GM21526 (cell line): ENCODE data around the gene SLC19A2.

Experiments
- ATAC-seq: cut with Tn5 transposase; IDR thresholded peaks from one replicate; pipeline ENCODE4 v1.9.1; 2021; ENCODE audit warnings: moderate library complexity; ENCODE audit not compliant: unreplicated experiment, low FRiP score

The SLC19A2 gene

DNA sequence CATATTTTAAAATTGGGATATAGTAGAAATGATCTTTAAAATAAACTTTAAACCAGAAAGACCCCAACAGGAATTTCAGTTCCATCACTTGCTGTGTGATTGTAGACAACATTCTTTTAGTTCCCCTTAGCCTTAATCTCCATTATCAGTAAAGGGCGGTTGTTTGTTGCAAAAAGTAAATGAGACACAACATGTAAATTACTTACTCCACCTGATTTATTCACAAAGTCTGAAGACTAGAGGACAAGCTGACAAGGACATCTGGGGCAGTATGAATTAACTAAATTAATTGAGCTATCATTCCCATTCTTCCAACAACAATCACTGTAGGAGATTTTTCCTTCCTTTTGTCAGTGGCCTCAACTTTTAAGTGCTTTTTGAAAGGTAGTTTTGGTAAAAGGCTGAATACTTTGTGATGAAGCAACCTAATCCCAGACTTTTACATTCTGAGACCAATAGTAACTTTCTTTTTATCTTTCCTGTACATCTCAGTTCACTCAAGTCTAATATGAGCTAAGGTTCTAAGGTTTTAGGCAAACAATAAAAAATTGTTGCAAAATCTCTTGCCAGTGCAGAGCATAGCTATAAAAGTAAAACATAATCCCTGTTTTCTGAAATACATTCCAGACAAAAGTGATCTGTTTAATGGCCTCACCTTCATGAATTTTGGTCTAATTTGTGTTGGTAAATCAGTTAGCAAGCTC, 6.2 kb downstream of the SLC19A2 start:
- no peak for ATAC-seq

DNA sequence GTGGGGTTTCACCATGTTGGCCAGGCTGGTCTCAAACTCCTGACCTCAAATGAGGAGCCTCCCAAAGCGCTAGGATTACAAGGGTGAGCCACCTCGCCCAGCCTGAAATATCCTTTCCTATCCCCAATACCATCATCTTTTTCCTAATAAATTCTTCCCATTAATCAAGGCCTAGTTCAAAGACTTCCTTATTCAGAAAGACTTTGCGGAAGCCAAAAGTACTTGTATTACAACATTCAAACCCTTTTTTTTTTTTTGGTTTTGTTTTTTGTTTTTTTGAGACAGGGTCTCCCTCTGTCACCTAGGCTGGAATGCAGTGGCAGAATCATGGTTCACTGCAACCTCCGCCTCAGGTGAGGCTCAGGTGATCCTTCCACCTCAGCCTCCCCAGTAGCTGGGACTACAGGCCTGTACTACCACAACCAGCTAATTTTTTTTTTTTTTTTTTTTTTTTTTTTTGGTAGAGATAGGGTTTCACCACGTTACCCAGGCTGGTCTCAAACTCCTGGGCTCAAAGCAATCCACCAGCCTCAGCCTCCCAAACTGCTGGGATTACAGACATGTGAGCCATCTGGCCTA, 7.6 kb downstream of the SLC19A2 start:
- no peak for ATAC-seq

DNA sequence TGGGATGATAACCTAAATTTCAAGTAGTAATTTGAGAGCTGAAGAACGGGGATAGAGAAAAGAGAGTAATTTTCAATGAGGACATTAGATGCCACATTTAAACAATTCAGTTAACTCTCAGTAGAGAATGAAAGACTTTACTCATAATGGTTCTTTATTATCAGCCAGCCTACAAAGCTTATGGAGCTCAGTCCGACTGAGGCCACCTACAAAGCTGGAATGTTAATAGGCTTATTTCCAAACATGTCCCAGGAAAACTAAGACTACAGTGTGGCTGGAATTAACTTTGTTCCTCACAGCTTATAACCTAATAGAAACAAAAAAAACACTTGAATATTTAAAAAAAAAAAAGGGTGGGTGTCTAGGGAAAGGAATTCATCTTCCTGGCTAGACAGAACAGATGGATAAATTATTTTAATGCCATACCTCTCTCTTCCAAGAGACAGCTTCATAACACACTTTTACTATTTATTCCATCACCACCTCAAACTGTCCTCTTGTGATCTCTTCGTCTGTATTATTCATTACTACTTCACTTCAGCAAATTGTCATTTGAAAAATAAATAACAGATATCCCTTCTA, 9.8 kb downstream of the SLC19A2 start:
- ATAC-seq: no peak

DNA sequence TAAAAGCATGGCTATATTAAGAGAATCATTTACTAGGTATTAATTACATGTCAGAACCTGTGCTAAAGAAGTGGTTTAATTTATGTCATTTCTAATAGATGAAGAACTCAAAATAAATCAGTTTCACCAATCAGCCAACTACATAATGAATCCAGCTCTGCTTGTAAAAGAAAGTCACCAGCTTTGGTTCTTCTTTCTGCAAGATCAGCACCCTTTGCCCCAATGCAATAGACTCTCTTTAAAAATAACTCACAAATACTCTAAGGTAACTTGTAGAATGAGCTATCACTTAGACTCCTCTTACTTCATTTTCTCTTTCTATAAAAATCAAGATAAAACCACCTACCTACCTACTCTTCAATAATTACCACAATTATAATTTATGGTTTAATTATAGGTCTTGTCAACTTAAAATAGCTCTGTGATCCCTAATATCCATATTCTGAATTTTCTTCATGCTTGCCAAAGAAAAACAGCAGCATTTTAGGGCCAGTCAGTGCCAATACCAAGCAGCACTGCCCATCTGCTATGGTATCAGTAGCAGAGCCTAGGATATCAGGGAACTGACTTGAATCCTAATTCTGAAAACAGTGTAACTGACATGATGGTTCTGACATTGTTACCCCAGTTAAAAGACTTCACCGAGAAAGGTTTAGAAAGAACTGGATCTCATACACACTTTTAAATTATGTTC, 11.3 kb downstream of the SLC19A2 start:
- ATAC-seq: no peak

DNA sequence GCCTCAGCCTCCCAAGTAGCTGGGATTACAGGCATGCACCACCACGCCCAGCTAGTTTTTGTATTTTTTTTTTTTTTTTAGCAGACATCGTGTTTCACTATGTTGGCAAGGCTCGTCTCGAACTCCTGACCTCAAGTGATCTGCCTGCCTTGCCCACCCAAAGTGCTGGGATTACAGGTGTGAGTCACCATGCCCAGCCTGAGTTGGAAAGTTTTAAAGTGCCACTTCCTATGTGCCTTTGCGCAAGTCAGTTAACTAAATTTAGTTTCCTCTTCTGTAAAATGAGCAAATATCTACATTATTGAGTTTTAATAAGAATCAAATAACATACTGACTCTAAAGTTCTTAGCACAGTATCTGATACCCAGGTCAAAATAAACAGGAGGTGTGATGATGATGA, 12.4 kb downstream of the SLC19A2 start:
- no peak for ATAC-seq

DNA sequence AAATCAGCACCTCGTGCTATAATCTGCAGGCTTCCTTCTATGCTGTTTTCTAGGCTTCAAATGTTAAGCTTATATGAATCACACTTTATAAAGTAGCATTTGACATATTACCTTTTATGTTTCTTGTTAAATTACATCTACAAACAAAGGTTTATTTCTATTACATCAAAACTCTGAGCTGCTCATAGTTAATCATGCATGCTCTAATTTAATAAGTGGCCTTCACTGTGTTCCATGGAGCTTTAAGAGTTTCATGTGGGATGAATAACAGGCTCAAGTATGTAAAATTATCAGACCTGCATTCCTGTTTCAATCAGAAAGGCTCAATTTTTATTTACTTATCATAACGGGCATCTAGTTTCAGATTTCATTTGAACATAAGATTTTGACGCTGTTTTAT, 13.0 kb downstream of the SLC19A2 start:
- ATAC-seq: no peak

DNA sequence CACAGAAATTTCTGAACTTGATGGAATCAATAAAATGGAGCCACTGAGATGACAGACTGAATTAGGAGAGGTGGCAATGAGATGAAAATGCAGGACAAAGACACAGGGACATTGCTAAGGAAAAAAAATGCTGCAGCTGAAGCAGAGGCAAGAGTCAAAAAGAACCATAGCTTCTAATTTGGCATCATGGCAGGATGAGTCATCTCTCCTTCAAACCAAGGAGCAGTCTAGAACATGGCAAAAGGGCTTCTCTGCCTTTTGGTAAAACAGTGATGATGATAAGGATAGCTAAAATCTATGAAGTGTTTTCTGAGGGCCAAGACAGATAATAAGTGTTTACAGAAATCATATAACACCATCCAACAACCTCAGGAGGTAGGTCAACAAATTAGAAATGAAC, 16.8 kb downstream of the SLC19A2 start:
- no peak for ATAC-seq

DNA sequence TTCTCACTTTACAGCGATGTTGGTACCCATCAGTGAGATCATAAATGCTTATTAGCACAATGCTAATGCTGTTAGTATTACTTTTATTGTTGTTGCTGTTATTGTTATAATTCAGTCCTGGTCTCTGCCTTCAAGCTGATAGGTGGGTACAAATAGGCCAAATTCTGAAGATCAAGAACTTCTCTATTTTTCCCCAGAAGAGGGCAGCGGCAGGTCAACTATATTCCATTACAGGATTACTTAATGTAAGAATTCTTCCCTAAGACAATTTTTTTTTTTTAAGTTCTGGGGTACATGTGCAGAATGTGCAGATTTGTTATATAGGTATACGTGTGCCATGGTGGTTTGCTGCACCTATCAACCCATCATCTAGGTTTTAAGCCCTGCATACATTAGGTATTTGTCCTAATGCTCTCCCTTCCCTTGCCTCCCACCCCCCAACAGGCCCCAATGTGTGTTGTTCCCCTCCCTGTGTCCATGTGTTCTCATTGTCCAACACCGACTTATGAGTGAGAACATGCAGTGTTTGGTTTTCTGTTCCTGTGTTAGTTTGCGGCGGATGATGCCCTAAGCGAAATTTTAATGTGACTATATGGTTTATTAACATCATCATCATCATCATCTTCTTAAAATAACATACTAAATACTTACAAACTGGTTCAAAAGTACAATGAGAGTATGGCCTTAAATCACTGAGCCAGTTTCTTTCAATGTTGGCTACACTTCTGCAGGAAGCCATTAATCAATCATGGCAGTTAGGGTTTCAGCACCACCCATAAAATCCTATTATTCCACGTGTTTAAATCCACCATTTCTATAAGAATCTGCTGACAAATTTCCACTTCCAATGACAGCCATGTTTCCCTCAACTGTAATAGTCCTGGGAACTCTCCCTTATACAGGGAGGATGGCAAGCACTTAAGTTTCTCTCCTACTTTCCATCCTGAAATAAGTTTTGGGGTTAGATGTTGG, 19.2 kb downstream of the SLC19A2 start:
- ATAC-seq: no peak

DNA sequence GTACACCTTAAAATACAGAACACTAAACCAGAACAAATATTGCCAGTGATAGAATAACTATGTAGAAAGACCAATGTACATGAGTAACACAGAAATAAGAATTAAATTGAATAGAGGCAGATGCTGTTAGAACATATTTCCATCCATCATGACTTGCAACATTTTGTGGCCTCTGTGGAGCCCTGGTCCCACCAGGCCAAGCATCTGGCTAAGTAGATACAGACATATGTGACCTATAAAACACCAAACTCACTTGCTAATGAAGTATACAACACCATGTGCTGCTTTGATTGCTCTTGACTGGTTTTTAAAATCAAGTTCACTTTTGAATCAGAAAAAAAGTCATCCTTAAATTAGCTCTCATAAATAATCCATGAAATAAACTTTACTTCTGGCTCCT, 20.5 kb downstream of the SLC19A2 start:
- no peak for ATAC-seq

DNA sequence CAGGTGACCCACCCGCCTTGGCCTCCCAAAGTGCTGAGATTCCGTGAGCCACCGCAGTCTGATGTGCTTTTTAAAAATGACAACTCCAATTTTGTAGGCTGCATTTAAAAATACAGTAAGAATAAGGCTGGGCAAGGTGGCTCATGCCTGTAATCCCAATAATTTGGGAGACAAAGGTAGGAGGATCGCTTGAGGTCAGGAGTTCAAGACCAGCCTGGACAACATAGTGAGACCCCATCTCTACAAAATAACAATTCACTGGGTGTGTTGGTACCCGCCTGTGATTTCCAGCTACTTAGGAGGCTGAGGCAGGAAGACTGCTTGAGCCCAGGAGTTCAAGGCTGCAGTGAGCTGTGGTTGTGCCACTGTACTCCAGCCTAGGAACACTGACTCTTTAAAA, 23.4 kb downstream of the SLC19A2 start:
- ATAC-seq: no peak

DNA sequence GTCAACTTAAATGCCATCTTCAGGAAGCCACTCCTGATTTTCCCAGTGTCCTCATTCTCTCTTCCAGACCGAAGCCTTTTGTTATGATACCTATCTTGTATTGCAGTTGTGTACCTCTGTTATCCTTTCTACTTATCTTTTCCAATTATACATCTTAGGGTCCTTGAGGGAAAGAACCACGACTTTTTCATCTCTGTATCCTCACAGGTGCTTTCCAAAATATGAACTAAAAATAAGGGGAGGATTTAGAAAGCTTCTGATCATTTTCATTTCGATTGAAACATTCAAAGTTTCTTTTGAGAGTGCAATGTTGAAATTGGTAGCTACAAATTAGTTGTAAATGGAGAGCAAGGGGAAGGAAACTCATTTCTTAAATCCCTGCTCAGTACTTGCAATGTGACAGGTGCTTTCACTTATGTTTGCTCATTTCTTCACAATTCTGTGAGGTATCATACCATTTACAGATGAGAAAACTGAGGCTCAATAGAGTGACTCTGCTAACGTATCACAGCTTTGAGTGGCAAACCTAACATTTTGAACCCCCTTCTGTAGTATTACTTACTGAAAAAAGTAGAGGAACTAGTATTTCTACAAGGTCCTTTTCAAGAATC, 24.2 kb downstream of the SLC19A2 start:
- ATAC-seq: no peak

DNA sequence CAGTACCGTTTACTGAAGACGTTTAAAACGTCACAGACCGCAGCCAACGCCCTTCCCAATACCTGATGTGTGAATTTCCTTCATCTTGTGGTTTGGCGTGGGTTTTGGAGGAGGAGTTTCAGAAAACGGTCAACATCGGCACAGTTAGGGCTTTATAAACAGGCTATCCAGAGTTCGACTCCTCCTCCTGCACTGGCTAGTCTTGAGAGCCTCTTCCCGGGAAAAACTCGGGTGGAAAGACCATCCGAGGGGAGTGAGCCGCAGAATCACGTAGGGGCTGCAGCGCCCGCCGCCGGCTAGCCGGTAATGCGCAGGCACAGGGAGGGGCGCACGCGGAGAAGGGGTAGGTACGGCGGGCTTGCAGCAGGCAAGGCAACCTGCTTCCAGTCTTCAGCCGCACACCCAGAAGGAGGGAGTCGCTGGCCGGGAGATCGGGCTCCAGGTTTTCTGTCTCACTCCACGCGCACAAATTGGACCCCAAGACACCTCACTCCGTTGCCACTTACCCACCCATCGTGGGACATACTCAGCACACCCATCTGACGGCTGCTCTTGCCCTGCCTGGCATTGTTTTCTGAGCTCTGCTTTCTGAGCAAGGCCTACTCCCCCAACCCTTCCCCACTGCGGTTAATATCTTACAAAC, 25.4 kb downstream of the SLC19A2 start:
- no peak for ATAC-seq

DNA sequence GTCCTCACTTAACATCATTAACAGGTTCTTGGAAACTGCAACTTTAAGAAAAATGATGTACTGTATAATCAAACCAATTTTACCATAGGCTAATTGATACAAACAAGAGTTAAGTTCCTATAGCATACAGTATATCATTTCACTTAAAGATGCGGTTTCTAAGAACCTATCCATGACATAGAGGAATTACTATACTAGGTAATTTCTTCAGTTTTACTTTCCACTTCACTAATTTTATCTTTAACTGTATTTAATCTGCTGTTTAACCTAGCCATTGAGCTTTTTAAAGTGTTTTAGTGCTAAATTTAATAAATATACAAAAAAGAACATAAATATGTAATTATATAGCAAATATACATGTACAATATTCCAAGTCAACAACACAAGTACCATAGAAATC, 28.3 kb downstream of the SLC19A2 start:
- ATAC-seq: no peak

DNA sequence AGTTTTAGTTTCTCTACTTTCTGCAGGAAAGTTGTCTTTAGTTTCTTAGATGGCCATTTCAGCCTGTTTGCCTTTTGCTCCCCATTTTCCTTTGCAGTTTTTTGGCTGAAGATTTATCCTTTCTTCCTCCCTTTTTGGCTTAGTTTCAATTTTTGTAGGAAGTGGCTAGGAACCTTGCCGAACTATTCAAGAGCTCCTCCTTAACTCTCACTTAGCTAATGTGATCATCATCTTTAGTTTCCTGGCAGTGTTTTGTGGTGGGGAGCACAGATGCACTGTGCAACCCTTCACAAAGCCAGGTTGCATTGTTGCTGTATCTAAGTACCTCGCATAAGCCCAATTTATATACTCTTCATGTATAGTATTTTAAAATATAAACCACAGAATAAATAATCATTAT, 29.7 kb downstream of the SLC19A2 start:
- no peak for ATAC-seq

DNA sequence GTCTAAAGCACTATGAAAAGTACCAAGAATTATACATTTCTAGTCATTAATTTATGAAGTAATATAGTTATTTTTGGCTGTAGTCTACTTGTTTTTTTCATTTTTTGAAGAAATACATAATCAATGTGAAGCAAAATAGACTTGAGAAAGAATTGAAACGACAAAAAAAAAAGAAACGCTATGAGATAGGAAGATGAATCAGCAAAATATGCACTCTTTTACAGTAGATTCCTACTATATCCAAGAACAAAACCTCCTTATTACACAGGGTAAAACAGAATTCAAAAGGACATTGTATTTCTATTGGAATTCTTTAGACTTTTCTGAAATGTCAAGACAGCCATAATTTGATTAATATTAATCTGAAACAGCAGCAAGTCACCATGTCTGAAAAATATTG, 32.8 kb downstream of the SLC19A2 start:
- no peak for ATAC-seq

DNA sequence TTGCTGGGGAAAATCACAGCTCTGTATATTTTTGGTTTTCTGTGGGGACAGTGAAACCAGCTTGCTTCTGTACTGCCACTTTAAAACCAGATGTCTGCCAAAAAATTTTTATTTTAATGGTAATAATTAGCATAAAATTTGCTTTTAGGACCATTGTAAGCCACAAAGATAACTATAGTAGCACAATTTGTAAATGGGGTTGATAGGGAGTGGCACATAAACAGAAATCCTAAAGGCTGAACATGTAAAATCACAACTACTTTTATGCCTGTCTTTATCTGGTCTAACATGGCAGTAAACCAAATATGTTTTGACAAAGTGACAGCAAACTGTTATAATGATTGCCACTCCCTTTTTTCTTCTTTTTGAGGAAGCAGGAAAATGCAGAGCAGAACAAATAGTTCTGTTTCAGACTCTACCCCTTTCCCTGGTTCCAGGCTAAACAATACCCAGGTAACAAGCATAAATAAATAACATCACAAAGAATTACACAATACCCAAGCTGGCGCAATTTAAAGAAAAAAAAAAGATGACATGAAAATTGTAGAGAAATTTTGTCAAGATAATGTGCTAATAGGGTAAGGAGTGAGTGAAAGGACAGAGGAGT, 34.4 kb downstream of the SLC19A2 start:
- ATAC-seq: no peak

DNA sequence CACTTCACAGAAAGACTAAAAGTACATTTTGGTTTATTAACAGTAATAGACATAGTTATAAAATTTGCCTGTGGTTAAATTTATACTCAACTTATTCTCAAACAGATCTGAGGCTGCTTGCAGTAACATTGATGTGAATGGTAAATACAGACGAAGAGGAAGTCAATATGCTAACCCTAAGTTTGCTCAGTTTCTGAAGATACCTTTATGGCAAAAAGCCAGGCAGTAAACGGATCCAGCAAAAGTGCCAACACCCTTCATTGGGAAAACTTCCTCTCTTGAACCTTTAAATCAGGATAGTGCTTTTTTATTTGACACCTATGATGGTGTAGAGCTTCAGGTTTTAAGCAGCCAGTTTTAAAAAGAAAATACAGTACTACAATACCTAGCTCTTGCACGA, 41.8 kb downstream of the SLC19A2 start:
- ATAC-seq: no peak

DNA sequence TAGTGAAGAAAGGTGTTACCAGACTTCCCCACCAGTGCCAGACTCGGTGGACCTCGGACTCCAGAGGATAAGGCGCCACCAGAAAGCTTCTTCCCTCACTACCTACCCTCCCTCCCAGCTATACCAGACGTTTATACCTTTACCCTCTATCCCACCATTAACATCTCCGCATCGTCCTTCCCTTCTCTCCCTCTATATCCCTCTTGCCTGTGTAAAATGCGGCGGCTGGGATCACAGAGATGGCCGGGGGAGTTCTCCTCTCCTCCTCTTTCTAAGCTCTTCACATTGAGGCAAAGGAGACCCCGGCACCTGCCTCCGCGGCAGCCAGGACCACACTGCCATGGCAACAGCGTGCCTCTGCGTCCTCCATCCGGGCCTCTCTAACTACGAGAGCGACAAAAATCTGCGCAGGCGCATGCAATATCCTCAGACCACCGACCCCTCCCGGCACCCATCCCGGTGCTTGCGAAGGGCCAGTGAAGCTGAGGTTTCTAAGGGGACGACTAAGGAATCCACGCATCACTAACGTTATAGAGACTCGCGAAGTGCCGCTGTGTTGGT, 58.6 kb downstream of the SLC19A2 start, which contains the start of gene CCDC181:
Gene CCDC181, minus strand, starts transcription at position 394 of the 561 bp plus-strand sequence. CDS start 2,547 bp downstream, outside the sequence.
- ATAC-seq: no peak
